ENCODE results near the gene BCAN. TPM values are rescaled to one million over a fixed set of nuclear protein-coding genes. Genes with fewer than 3 reads are reported as not detected.

Gene BCAN
- total RNA-seq, 1 experiment from 2014 or later: not detected

GRCh38 chr1:156655904-156656516, 14.1 kb downstream of the BCAN start:
- no peak for DNase-seq (ENCODE audit: low read depth)
- in situ Hi-C loops (cut with HindIII; ENCODE audit: low pct_unique_long_range_greater_than_20kb, low sequenced_read_pairs): no loop called here

- in situ Hi-C loops (cut with HindIII; ENCODE audit: low pct_unique_long_range_greater_than_20kb, low sequenced_read_pairs): no loop called here
- DNase-seq (ENCODE audit: low read depth): no peak
These were observed 15.2 kb downstream of the BCAN start for GRCh38 chr1:156656806-156657740.

GRCh38 chr1:156657741-156658319, 15.9 kb downstream of the BCAN start:
- in situ Hi-C loops (cut with HindIII; ENCODE audit: low pct_unique_long_range_greater_than_20kb, low sequenced_read_pairs): no loop called here
- no peak for DNase-seq (ENCODE audit: low read depth)

- no peak for DNase-seq (ENCODE audit: low read depth)
- in situ Hi-C loops (cut with HindIII; ENCODE audit: low pct_unique_long_range_greater_than_20kb, low sequenced_read_pairs): no loop called here
These were observed 16.6 kb downstream of the BCAN start for GRCh38 chr1:156658496-156658895.

- no peak for DNase-seq (ENCODE audit: low read depth)
- in situ Hi-C loops (cut with HindIII; ENCODE audit: low pct_unique_long_range_greater_than_20kb, low sequenced_read_pairs): no loop called here
These were observed 17.1 kb downstream of the BCAN start for GRCh38 chr1:156658945-156659574.

- in situ Hi-C loops (cut with HindIII; ENCODE audit: low pct_unique_long_range_greater_than_20kb, low sequenced_read_pairs): no loop called here
- DNase-seq (ENCODE audit: low read depth): no peak
These were observed 17.7 kb downstream of the BCAN start for GRCh38 chr1:156659661-156659987.

- peak; percentile 97 for DNase-seq (ENCODE audit: low read depth)
- in situ Hi-C loops (cut with HindIII; ENCODE audit: low pct_unique_long_range_greater_than_20kb, low sequenced_read_pairs): no loop called here
These were observed 18.3 kb downstream of the BCAN start for GRCh38 chr1:156659988-156660751.

GRCh38 chr1:156660752-156661112, 18.8 kb downstream of the BCAN start:
- DNase-seq (ENCODE audit: low read depth): no peak
- in situ Hi-C loops (cut with HindIII; ENCODE audit: low pct_unique_long_range_greater_than_20kb, low sequenced_read_pairs): no loop called here

GRCh38 chr1:156662005-156662799, 20.3 kb downstream of the BCAN start:
- in situ Hi-C loops (cut with HindIII; ENCODE audit: low pct_unique_long_range_greater_than_20kb, low sequenced_read_pairs): no loop called here
- no peak for DNase-seq (ENCODE audit: low read depth)

- in situ Hi-C loops (cut with HindIII; ENCODE audit: low pct_unique_long_range_greater_than_20kb, low sequenced_read_pairs): no loop called here
These were observed 20.8 kb downstream of the BCAN start for GRCh38 chr1:156662800-156663055.

GRCh38 chr1:156663178-156663577, 21.3 kb downstream of the BCAN start:
- no peak for DNase-seq (ENCODE audit: low read depth)
- in situ Hi-C loops (cut with HindIII; ENCODE audit: low pct_unique_long_range_greater_than_20kb, low sequenced_read_pairs): no loop called here

More at GRCh38 chr1:156662800-156663055, 20.8 kb downstream of the BCAN start:
- no peak for DNase-seq (ENCODE audit: low read depth)

- DNase-seq (ENCODE audit: low read depth): no peak
- in situ Hi-C loops (cut with HindIII; ENCODE audit: low pct_unique_long_range_greater_than_20kb, low sequenced_read_pairs): no loop called here
These were observed 22.3 kb downstream of the BCAN start for GRCh38 chr1:156664046-156664766.

- in situ Hi-C loops (cut with HindIII; ENCODE audit: low pct_unique_long_range_greater_than_20kb, low sequenced_read_pairs): no loop called here
- no peak for DNase-seq (ENCODE audit: low read depth)
These were observed 23.0 kb downstream of the BCAN start for GRCh38 chr1:156664767-156665411.

GRCh38 chr1:156665539-156665938, 23.6 kb downstream of the BCAN start:
- no peak for DNase-seq (ENCODE audit: low read depth)

GRCh38 chr1:156666862-156667609, 25.1 kb downstream of the BCAN start:
- in situ Hi-C loops (cut with HindIII; ENCODE audit: low pct_unique_long_range_greater_than_20kb, low sequenced_read_pairs): no loop called here
- no peak for DNase-seq (ENCODE audit: low read depth)

More at GRCh38 chr1:156665539-156665938, 23.6 kb downstream of the BCAN start:
- in situ Hi-C loops (cut with HindIII; ENCODE audit: low pct_unique_long_range_greater_than_20kb, low sequenced_read_pairs): no loop called here

GRCh38 chr1:156667610-156667967, 25.7 kb downstream of the BCAN start:
- DNase-seq (ENCODE audit: low read depth): no peak
- in situ Hi-C loops (cut with HindIII; ENCODE audit: low pct_unique_long_range_greater_than_20kb, low sequenced_read_pairs): no loop called here
